Heart left ventricle (tissue), 13 donors: Measurements from ENCODE around the gene AP1G1.

ENCODE experiments used
- POLR2A ChIP-seq, 2 donors: fragments of 450-650 bp; IDR thresholded peaks; one replicate each; pipeline ENCODE4 v1.6.1; 2017; ENCODE audit warnings: antibody characterized with exemption in 2 of 2, mild to moderate bottlenecking in 2 of 2, moderate library complexity in 2 of 2
- TF ChIP-seq, protein P1 (sequence below), 12 donors: fragments of 200-600 bp; sonication (generic) in 4 of 12; IDR thresholded peaks; one replicate each; pipeline versions ENCODE4 v1.5.0 to v1.8.0; 2018 to 2022; ENCODE audit warnings: antibody characterized with exemption in 12 of 12, mild to moderate bottlenecking in 5 of 12
- donor health status: ischemic (EF 13 %, LVEDD 7.1; RV severe dilation, severe dysfunction).
- donor health status: DM: no; HTN: yes; CAD: no.
- donor health status: DM: no; HTN: no; CAD: no.
- donor health status: ischemic (EF 25% LVEDD 6.9; RV normal size, moderate dysfunction).
- donor health status: ischemic (EF 25% LVEDD 5.7; RV mildly dilated, moderate dysfunction).
- donor health status: ischemic (EF 35%, LVEDD 5.7; RV mildly dilated, moderate dysfunction).
- donor health status: nonischemic (EF 11% LVEDD 7.7; RV severe dilation, severe dysfunction).
- donor health status: DM: yes; HTN: yes; CAD: no.
- donor health status: PGD.
- donor health status: ischemic (EF 29% LVEDD 5.4; RV normal size, mild dysfunction).
- donor health status: nonischemic (EF 23%, LVEDD 6.1; RV moderate dilation, normal function).

DNA sequence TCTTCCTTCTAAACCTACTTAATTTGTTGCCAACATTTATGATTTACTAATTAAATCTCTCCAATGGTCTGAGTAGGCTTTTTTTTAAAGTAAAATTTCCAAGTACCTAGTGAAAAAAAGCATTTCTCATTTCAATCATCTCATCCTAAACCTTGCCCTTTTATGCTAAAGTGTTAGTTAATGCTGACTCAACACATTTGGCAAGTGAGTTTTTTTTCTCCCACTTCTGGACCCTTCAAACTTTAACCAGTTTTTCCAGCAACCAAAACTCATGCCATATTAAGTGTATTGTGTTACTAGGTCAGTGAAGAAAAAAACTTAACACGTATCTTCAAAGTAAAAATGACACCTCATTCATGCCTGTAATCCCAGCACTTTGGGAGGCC lies 5.3 kb downstream of the AP1G1 start:
- TF ChIP-seq POLR2A (IDR thresholded peaks at IDR 0.05): no peak
- TF ChIP-seq, protein P1, sequence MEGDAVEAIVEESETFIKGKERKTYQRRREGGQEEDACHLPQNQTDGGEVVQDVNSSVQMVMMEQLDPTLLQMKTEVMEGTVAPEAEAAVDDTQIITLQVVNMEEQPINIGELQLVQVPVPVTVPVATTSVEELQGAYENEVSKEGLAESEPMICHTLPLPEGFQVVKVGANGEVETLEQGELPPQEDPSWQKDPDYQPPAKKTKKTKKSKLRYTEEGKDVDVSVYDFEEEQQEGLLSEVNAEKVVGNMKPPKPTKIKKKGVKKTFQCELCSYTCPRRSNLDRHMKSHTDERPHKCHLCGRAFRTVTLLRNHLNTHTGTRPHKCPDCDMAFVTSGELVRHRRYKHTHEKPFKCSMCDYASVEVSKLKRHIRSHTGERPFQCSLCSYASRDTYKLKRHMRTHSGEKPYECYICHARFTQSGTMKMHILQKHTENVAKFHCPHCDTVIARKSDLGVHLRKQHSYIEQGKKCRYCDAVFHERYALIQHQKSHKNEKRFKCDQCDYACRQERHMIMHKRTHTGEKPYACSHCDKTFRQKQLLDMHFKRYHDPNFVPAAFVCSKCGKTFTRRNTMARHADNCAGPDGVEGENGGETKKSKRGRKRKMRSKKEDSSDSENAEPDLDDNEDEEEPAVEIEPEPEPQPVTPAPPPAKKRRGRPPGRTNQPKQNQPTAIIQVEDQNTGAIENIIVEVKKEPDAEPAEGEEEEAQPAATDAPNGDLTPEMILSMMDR (IDR thresholded peaks at IDR 0.05): no peak
